GM10248 (cell line): ENCODE results near the gene CRPPA.

Source experiments
- CTCF ChIA-PET: fragments of 300-600 bp; sonication (Branson Sonifier 250); formaldehyde crosslinking; extraction: SDS; loops from one replicate; lab custom pipeline; 2021; ENCODE audit warnings: antibody characterized with exemption; lab: Yijun Ruan, JAX
- POLR2A ChIA-PET: fragments of 350-650 bp; sonication (Branson Sonifier 250); formaldehyde crosslinking; extraction: SDS; loops from one replicate; lab custom pipeline; 2020; ENCODE audit warnings: antibody characterized with exemption; lab: Yijun Ruan, JAX
- DNase-seq: peaks from one replicate; pipeline ENCODE4 v3.0.0; 2012; ENCODE audit errors: extremely low spot score
- CTCF ChIP-seq: IDR thresholded peaks from 2 replicates; pipeline ENCODE4 v1.5.1; 2012; ENCODE audit warnings: mild to moderate bottlenecking, low read depth; ENCODE audit errors: extremely low read depth, missing control alignments, control extremely low read depth

The CRPPA gene

GRCh38 chr7:16421333-16422102 lies at the start of gene CRPPA:
Gene CRPPA, minus strand, starts transcription at chr7:16421538. Its CDS starts 216 bp downstream, at chr7:16421322.
- ChIA-PET POLR2A (no interaction called here), CTCF (interaction anchor here (1.1 to 2.1 kb wide), 4 partner anchors 10 to 496 kb away, joined by 4 to 7 read pairs (median 5); no protein-coding TSS in a partner anchor)
- peak; percentile 11 for DNase-seq

GRCh38 chr7:16465469-16466361 lies 44.4 kb upstream of the CRPPA start, which contains the start of gene SOSTDC1:
Gene SOSTDC1, minus strand, starts transcription at chr7:16465738. Its CDS starts 70 bp downstream, at chr7:16465668.
- POLR2A ChIA-PET = no interaction called here
- TF ChIP-seq CTCF = no peak
- DNase-seq = no peak
- CTCF ChIA-PET = interaction anchor here (0.8 to 1.5 kb wide), 2 partner anchors 10 to 98 kb away, joined by 3 to 5 read pairs; no protein-coding TSS in a partner anchor

More at GRCh38 chr7:16421333-16422102, at the start of gene CRPPA:
- no peak for TF ChIP-seq CTCF

GRCh38 chr7:16463949-16464715 lies 42.8 kb upstream of the CRPPA start:
- ChIA-PET POLR2A (no interaction called here), CTCF (interaction anchor here (0.7 to 1.5 kb wide), 4 partner anchors 8 to 32 kb away, joined by 3 to 5 read pairs (median 4); no protein-coding TSS in a partner anchor)
- DNase-seq = no peak
- no peak for TF ChIP-seq CTCF

GRCh38 chr7:16463520-16463919 lies 42.2 kb upstream of the CRPPA start:
- CTCF ChIA-PET = interaction anchor here (0.7 to 1.2 kb wide), 2 partner anchors 10 to 32 kb away, joined by 3 to 4 read pairs; no protein-coding TSS in a partner anchor
- POLR2A ChIA-PET = no interaction called here
- DNase-seq = no peak
- no peak for TF ChIP-seq CTCF

- no peak for TF ChIP-seq CTCF
- no peak for DNase-seq
- POLR2A ChIA-PET = no interaction called here
- CTCF ChIA-PET = interaction anchor here (1.1 to 2.4 kb wide), 3 partner anchors 10 to 103 kb away, joined by 3 to 12 read pairs (median 3); no protein-coding TSS in a partner anchor
Observed at GRCh38 chr7:16462431-16462889, 41.1 kb upstream of the CRPPA start.
